HG02623 (cell line): ENCODE data around the gene TNFSF13B.

Experiments
- ATAC-seq: cut with Tn5 transposase; IDR thresholded peaks from one replicate; pipeline ENCODE4 v1.9.1; 2021; ENCODE audit warnings: moderate library complexity; ENCODE audit not compliant: unreplicated experiment

The TNFSF13B gene

GRCh38 chr13:108345016-108345415, 75.5 kb downstream of the TNFSF13B start:
- ATAC-seq: no peak

DNA sequence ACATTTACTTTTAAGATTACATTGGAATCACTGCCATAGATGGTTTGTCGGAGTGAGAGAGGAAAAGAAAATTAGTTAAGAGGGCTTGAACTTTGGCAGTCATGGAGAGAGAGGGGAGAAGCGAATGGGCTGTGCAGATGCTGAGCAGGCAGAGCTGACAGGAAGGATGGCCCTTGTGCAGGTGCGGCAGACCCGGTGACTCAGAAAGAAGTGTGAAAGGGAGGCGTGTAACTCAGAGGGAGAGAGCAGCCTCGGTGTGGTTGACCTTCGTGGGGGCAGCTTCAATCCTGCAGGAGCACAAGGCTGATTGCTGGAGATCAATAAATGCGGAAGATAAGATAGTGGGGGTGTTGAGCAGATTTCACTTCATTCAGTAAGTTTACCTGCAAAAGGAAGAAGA, 76.9 kb downstream of the TNFSF13B start:
- no peak for ATAC-seq

DNA sequence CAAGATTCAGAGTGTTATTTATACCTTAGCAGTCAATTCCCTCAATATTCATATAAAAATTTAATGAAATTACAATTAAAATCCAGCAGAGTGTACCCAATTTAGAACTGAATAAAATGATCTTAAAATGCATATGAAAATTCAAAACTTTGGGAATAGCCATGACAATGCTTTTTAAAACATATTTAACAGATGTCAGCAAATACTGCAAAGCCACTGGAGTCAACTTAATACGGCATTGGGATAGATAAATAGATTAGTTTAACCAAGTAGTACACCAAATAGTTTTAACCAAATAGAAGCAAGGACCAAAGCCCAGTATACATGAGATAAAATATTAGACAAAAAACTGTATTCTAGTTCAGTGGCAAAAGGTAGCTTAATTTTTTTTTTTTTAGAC, 79.8 kb downstream of the TNFSF13B start:
- no peak for ATAC-seq

- no peak for ATAC-seq
Measured at GRCh38 chr13:108350579-108350978, 81.1 kb downstream of the TNFSF13B start.

- ATAC-seq: no peak
Measured at GRCh38 chr13:108352599-108352998, 83.1 kb downstream of the TNFSF13B start.

GRCh38 chr13:108357228-108357627, 87.7 kb downstream of the TNFSF13B start:
- no peak for ATAC-seq
